Esophagus muscularis mucosa (tissue), 4 donors: ENCODE data around the gene NR2C2AP. TPM values are rescaled to one million over a fixed set of nuclear protein-coding genes. Genes with fewer than 3 reads are reported as not detected.

Experiments
- DNase-seq: peaks from one replicate; pipeline ENCODE4 v3.0.0-alpha.2; 2017; ENCODE audit errors: extremely low spot score
- H3K27ac ChIP-seq, 4 donors: fragments of 200-600 bp; sonication (generic); replicated peaks in 1 of 4; 1 replicate in 3 of 4; 2 replicates in 1 of 4; pipeline ENCODE4 v1.5.1; 2016 to 2019; ENCODE audit warnings: mild to moderate bottlenecking in 1 of 4
- H3K27me3 ChIP-seq, 4 donors: fragments of 200-600 bp; sonication (generic); one replicate each; pipeline versions ENCODE4 v1.5.1 to v1.6.0; 2016 to 2019
- H3K36me3 ChIP-seq, 4 donors: fragments of 200-600 bp; sonication (generic); one replicate each; pipeline ENCODE4 v1.5.1; 2016 to 2019
- H3K4me1 ChIP-seq, 4 donors: fragments of 200-600 bp; sonication (generic); one replicate each; pipeline ENCODE4 v1.5.1; 2016 to 2019
- H3K4me3 ChIP-seq, 4 donors: fragments of 200-600 bp; sonication (generic); 1 replicate in 2 of 4; 2 replicates in 2 of 4; pipeline ENCODE4 v1.5.1; 2016 to 2019; ENCODE audit warnings: mild to moderate bottlenecking in 4 of 4, moderate library complexity in 1 of 4
- H3K9me3 ChIP-seq, 4 donors: fragments of 200-600 bp; sonication (generic); 1 replicate in 3 of 4; 2 replicates in 1 of 4; pipeline ENCODE4 v1.5.1; 2016 to 2019
- CTCF ChIP-seq, 3 experiments: fragments of 200-600 bp in 2 of 3; fragments of 450-650 bp in 1 of 3; sonication (generic) in 2 of 3; IDR thresholded peaks; one replicate each; pipeline ENCODE4 v1.5.1; 2017 to 2019; ENCODE audit warnings: antibody characterized with exemption in 3 of 3, mild to moderate bottlenecking in 2 of 3, moderate library complexity in 1 of 3
- EP300 ChIP-seq: sonication (generic); formaldehyde crosslinking; IDR thresholded peaks from one replicate; pipeline ENCODE4 v1.6.1; 2017; ENCODE audit warnings: antibody characterized with exemption
- POLR2A ChIP-seq: fragments of 450-650 bp; IDR thresholded peaks from one replicate; pipeline ENCODE4 v1.6.1; 2017; ENCODE audit warnings: antibody characterized with exemption, moderate library complexity, mild to moderate bottlenecking, low read depth
- POLR2AphosphoS5 ChIP-seq, 2 donors: sonication (generic); formaldehyde crosslinking; IDR thresholded peaks; one replicate each; pipeline ENCODE4 v1.6.1; 2017; ENCODE audit warnings: antibody characterized with exemption in 2 of 2
- WGBS: methylation state at CpG from one replicate; pipeline ENCODE4 v1.1.5; 2018; 5-methylcytosine and 5-hydroxymethylcytosine counted together
- intact Hi-C: fragments of 100-400 bp; cut with DNase I; formaldehyde crosslinking; loops from one replicate; pipeline ENCODE4 v1.15.1; 2023
- total RNA-seq, 4 donors: library from RNA; depleted of rRNA; stranded (reverse); fragments of >200 nt; gene quantifications; one replicate each; pipeline versions ENCODE4 v1.1.0 to v1.2.1, GENCODE V29; 2016

NR2C2AP gene
- total RNA-seq, 4 donors from 2014 or later, result 10.0 to 18.0 (median 16.5) TPM

GRCh38 chr19:19229701-19230100, 26.5 kb upstream of the NR2C2AP start:
- DNase-seq, result no peak
- Histone ChIP-seq H3K9me3 (peaks cover 0 to 20% (median 16%) of the 10 kb centered on the region in 4 donors), H3K27me3 (peaks cover 0 to 42% (median 25%) of the 10 kb centered on the region in 4 donors), H3K36me3 (no peaks in the 10 kb centered on the region), H3K27ac (no peak overlapping the region), H3K4me3 (no peak overlapping the region), H3K4me1 (peaks cover 4 to 8% (median 7%) of the 10 kb centered on the region in 4 donors)
- 78% methylated on average over 3 of the region's 3 CpGs for WGBS
- no peak for TF ChIP-seq POLR2A
- no peak for TF ChIP-seq CTCF (IDR thresholded peaks at IDR 0.05)
- no peak for TF ChIP-seq EP300
- TF ChIP-seq POLR2AphosphoS5 (IDR thresholded peaks at IDR 0.05), result no peak
- intact Hi-C loops, result no loop called here

GRCh38 chr19:19227217-19227616, 24.0 kb upstream of the NR2C2AP start:
- TF ChIP-seq POLR2A (no peak), EP300 (no peak), POLR2AphosphoS5 (IDR thresholded peaks at IDR 0.05) (no peak), CTCF (IDR thresholded peaks at IDR 0.05) (no peak)
- 70% methylated on average over 3 of the region's 4 CpGs for WGBS

GRCh38 chr19:19226663-19227062, 23.4 kb upstream of the NR2C2AP start:
- WGBS, result 52% methylated on average over 7 of the region's 10 CpGs
- no peaks in the 10 kb centered on the region for H3K36me3 ChIP-seq
- peaks cover 0 to 64% (median 28%) of the 10 kb centered on the region in 4 donors for H3K27me3 ChIP-seq
- H3K4me3 ChIP-seq, result no peak overlapping the region
- no peak overlapping the region for H3K27ac ChIP-seq
- intact Hi-C loops, result no loop called here
- peaks cover 4 to 12% (median 10%) of the 10 kb centered on the region in 4 donors for H3K4me1 ChIP-seq
- DNase-seq, result no peak
- H3K9me3 ChIP-seq, result no peaks in the 10 kb centered on the region
- TF ChIP-seq CTCF (IDR thresholded peaks at IDR 0.05) (no peak), POLR2AphosphoS5 (IDR thresholded peaks at IDR 0.05) (no peak), EP300 (no peak), POLR2A (no peak)

More at GRCh38 chr19:19227217-19227616, 24.0 kb upstream of the NR2C2AP start:
- Histone ChIP-seq H3K27me3 (peaks cover 0 to 62% (median 28%) of the 10 kb centered on the region in 4 donors), H3K36me3 (no peaks in the 10 kb centered on the region), H3K27ac (no peak overlapping the region), H3K4me3 (no peak overlapping the region), H3K4me1 (peaks cover 4 to 12% (median 10%) of the 10 kb centered on the region in 4 donors), H3K9me3 (no peaks in the 10 kb centered on the region)
- no peak for DNase-seq
- intact Hi-C loops, result no loop called here

GRCh38 chr19:19226204-19226603, 23.0 kb upstream of the NR2C2AP start:
- intact Hi-C loops, result no loop called here
- no peak overlapping the region for H3K27ac ChIP-seq
- H3K4me1 ChIP-seq, result peaks cover 4 to 12% (median 10%) of the 10 kb centered on the region in 4 donors
- DNase-seq, result no peak
- no peak for TF ChIP-seq EP300
- TF ChIP-seq CTCF (IDR thresholded peaks at IDR 0.05), result no peak
- no peak for TF ChIP-seq POLR2A
- no peak for TF ChIP-seq POLR2AphosphoS5 (IDR thresholded peaks at IDR 0.05)
- 80% methylated on average over 5 of the region's 5 CpGs for WGBS
- H3K4me3 ChIP-seq, result no peak overlapping the region
- no peaks in the 10 kb centered on the region for H3K36me3 ChIP-seq
- no peaks in the 10 kb centered on the region for H3K9me3 ChIP-seq
- peaks cover 0 to 69% (median 28%) of the 10 kb centered on the region in 4 donors for H3K27me3 ChIP-seq
